NCI-H1694 (cell line): Measurements from ENCODE around the gene NPBWR2.

Source experiments
- DNase-seq: peaks from one replicate; lab custom pipeline; 2025; lab: John Stamatoyannopoulos, UW

NPBWR2 gene, protein sequence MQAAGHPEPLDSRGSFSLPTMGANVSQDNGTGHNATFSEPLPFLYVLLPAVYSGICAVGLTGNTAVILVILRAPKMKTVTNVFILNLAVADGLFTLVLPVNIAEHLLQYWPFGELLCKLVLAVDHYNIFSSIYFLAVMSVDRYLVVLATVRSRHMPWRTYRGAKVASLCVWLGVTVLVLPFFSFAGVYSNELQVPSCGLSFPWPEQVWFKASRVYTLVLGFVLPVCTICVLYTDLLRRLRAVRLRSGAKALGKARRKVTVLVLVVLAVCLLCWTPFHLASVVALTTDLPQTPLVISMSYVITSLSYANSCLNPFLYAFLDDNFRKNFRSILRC

GRCh38 chr20:64106981-64107735, at the start of gene NPBWR2:
Gene NPBWR2 (minus strand): TSS chr20:64107565. CDS start chr20:64106831, 734 bp downstream.
- no peak for DNase-seq

- DNase-seq: no peak
These were observed 48.9 kb upstream of the NPBWR2 start for GRCh38 chr20:64156136-64156885.

GRCh38 chr20:64155258-64156135, 48.1 kb upstream of the NPBWR2 start:
- DNase-seq: no peak

DNA sequence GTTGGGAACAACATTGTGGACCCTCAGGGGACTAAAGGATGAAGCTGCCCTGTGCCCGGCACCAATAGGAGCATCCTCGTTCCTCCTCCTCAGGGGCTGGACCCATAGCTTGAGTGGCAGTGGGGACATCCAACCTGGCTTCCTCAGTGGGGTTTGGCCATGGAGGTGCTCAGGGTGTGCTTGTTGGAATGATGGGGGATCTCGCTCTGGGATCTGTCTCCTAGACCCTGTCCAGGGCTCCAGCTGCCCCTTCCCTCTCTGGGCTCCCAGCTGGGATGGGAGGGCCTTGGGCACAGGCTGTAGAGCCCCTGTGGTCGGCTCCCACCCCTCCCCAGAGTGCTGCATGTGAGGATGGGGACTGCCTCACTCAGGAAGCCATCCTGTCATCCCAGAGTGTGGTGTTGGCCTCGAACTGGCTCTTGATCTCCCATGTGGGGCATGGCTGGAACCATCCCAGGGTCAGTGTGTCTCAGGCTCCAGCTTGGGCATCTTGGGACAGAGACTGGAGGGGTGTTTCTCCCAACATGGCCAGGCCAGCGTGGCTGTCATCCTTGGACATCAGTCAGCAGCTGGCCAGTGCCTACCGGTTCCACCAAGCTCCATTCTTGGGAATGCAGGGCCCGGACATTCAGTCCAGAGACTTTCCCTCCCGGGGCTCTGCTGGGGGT, 47.4 kb upstream of the NPBWR2 start:
- DNase-seq: no peak

- DNase-seq: no peak
These were observed 46.7 kb upstream of the NPBWR2 start for GRCh38 chr20:64153861-64154589.

GRCh38 chr20:64153410-64153809, 46.0 kb upstream of the NPBWR2 start:
- no peak for DNase-seq

GRCh38 chr20:64152906-64153305, 45.5 kb upstream of the NPBWR2 start:
- no peak for DNase-seq

DNA sequence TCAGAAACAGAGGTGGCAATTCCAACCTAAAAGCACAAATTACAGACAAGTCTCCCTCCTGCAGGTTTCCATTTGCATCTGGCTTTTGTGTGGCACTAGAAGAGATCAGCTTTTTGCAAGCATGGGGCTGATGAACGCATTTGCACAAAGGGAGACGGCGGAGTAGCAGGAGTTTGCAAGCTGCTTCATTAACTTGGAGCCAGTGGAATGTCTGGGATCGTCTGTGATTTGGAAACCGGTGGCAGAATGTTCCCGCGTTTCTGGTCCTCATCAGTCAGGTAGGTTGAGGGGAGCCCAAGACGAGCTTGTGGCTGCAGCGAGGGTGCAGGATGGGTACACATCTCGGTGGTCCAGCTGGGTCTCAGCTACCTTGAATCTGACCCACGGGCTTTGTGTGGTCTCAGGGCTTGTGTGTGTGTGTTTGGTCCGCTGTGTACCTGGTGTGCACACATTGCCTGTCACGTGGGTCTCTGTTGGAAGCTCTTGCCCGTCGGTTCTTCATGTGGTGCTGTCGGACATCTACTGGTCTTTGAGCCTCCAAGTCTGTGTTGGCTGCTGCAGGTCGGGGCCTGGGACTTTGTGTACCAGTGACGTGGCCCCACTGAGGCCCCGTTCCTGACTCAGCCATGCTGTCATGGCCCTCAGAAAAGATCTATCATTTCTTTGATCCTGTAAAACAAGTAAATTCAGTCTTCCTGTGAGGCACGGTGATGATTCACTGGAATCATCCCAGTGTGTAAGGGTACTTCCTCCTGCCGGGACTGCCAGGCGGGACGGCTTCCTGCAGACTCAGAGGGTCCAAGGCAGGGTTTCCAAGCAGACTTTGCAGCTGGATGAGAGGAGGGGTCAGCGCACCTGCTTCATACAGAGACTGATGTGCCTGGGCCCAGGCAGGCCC, 44.5 kb upstream of the NPBWR2 start:
- no peak for DNase-seq

- no peak for DNase-seq
These were observed 43.6 kb upstream of the NPBWR2 start for GRCh38 chr20:64150756-64151632.

GRCh38 chr20:64149809-64150560, 42.6 kb upstream of the NPBWR2 start:
- DNase-seq: no peak

GRCh38 chr20:64149141-64149540, 41.8 kb upstream of the NPBWR2 start:
- DNase-seq: no peak

DNA sequence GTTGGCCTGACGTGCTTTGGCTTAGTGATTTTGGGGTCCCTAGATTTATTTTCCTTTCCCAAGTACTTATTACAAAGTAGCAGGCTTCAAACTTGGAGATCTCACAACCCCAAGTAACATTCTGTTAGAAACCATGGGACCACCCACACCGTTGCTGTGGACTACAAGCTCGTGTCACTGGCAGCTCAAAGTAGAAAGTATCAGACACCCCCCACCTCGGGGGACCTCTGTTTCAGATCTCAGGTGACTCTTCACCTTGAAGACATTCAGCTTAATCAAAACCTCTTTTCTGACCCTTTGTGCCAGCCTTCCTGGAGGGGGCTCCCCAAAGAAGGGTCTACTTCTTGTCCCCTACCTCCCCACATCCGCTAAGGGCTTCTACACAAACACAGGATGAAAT, 41.2 kb upstream of the NPBWR2 start:
- DNase-seq: no peak

DNA sequence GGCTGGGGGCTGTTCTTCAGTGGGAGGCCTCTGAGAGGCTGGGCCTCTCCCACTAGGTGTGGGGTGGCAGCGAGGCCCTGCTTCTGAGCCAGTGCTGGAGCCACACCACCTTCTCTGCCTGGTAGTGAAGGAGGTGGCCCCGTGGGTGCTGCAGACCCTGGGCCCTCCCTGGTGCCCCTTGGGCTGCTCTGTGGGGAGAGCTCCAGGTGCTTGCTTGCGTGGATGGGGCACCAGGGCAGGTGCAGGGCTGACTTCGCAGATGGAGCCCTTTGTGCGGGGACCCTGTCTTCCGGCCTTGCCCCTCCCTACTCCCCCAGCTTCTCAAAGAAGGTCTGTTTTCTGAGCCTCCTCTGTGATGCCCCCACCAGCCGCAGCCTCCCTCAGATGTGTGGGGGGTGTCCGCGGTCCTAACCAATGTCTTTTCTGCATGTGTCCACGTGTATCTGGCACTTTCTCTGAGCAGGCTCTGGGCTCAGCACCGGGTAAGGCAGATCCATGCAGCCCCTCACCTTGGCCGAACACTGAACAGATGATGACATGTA, 39.6 kb upstream of the NPBWR2 start:
- no peak for DNase-seq

- peak; percentile 36 for DNase-seq
These were observed 39.1 kb upstream of the NPBWR2 start for GRCh38 chr20:64146301-64146935.

DNA sequence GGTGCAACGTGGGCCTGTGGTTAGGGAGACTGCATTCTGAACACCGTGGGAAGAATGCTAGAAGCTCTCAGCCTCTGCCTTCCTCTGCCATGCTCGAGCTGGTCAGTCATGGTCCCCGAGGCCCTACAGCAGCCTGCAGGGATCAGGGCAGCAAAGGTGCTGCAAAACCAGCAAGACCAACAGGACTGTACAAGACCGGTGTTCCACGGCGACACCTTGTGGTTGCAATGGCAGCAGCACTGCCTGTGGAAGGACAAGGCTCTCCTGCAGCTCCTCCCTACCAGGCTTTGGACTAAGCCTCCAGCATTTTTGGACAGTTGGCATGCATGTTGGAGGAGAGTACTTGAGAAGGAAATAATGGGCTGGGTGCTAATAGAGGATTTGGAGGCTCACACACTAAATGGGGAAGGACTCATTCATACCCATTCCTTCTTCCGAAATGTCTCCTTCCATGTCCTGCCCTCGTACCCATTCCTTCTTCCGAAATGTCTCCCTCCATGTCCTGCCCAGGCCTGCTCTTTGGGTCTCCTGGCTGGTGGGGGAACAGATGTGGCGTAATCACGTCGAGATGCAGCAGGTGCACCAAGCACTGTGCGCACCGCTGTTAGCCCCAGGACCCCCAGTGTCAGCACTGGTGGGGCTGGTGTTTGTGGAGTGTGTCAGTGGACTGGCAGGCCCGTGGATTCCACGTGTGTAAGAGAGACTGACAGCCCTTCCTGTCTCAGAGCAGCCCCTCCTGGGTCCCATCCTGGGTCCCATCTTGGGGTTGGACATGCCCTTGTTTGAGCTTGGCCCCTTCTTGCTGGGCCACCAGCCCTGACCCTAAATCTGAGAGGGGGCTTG, 38.3 kb upstream of the NPBWR2 start:
- no peak for DNase-seq
